HEK293 (cell line): ENCODE data around the gene ZNHIT2.

Experiments
- BCL6B ChIP-seq: fragments of 450-650 bp; formaldehyde crosslinking; IDR thresholded peaks from 2 replicates; pipeline ENCODE4 v1.5.1; 2017; ENCODE audit warnings: missing biosample characterization, missing genetic modification characterization
- ELK4 ChIP-seq: IDR thresholded peaks from 2 replicates; pipeline ENCODE4 v1.6.1; 2011; ENCODE audit warnings: mild to moderate bottlenecking, low read depth, low read length, borderline replicate concordance
- HOXD13 ChIP-seq: sonication (generic); formaldehyde crosslinking; IDR thresholded peaks from 2 replicates; pipeline ENCODE4 v1.8.0; 2022; ENCODE audit warnings: missing genetic modification reagents, borderline replicate concordance
- IKZF3 ChIP-seq: fragments of 450-650 bp; IDR thresholded peaks from 2 replicates; pipeline ENCODE4 v1.5.0; 2018; ENCODE audit warnings: missing biosample characterization, mild to moderate bottlenecking, missing genetic modification characterization, moderate library complexity
- KLF7 ChIP-seq: fragments of 450-650 bp; formaldehyde crosslinking; IDR thresholded peaks from 2 replicates; pipeline ENCODE4 v1.5.1; 2016; ENCODE audit warnings: missing biosample characterization, missing genetic modification characterization, borderline replicate concordance
- SP7 ChIP-seq: fragments of 450-650 bp; formaldehyde crosslinking; IDR thresholded peaks from 2 replicates; pipeline ENCODE4 v1.5.1; 2016; ENCODE audit warnings: missing biosample characterization, missing genetic modification characterization
- TCF7L2 ChIP-seq: IDR thresholded peaks from 2 replicates; pipeline ENCODE4 v1.6.1; 2011; ENCODE audit warnings: low read depth, mild to moderate bottlenecking, inconsistent platforms, low read length, moderate library complexity, borderline replicate concordance
- WT1 ChIP-seq: fragments of 450-650 bp; formaldehyde crosslinking; IDR thresholded peaks from 2 replicates; pipeline ENCODE4 v1.5.1; 2016; ENCODE audit warnings: missing biosample characterization, missing genetic modification characterization
- YY2 ChIP-seq: fragments of 450-650 bp; formaldehyde crosslinking; IDR thresholded peaks from 2 replicates; pipeline ENCODE4 v1.5.1; 2016; ENCODE audit warnings: missing biosample characterization, missing genetic modification characterization
- ZBTB17 ChIP-seq: fragments of 450-650 bp; formaldehyde crosslinking; IDR thresholded peaks from 2 replicates; pipeline ENCODE4 v1.5.1; 2016; ENCODE audit warnings: missing biosample characterization, missing genetic modification characterization
- ZBTB44 ChIP-seq: fragments of 450-650 bp; IDR thresholded peaks from 2 replicates; pipeline ENCODE4 v1.5.1; 2018; ENCODE audit warnings: missing biosample characterization, mild to moderate bottlenecking, missing genetic modification characterization
- ZEB2 ChIP-seq: fragments of 450-650 bp; formaldehyde crosslinking; IDR thresholded peaks from 2 replicates; pipeline ENCODE4 v1.5.1; 2016; ENCODE audit warnings: missing biosample characterization, missing genetic modification characterization
- ZNF19 ChIP-seq: fragments of 450-650 bp; formaldehyde crosslinking; IDR thresholded peaks from 2 replicates; pipeline ENCODE4; 2016; ENCODE audit warnings: missing biosample characterization, missing genetic modification characterization, low read depth
- ZNF2 ChIP-seq: fragments of 450-650 bp; formaldehyde crosslinking; IDR thresholded peaks from 2 replicates; pipeline ENCODE4 v1.5.1; 2016; ENCODE audit warnings: missing biosample characterization, missing genetic modification characterization
- ZNF223 ChIP-seq: fragments of 450-650 bp; formaldehyde crosslinking; IDR thresholded peaks from 2 replicates; pipeline ENCODE4 v1.5.1; 2016; ENCODE audit warnings: missing biosample characterization, missing genetic modification characterization
- ZNF23 ChIP-seq: fragments of 450-650 bp; formaldehyde crosslinking; IDR thresholded peaks from 2 replicates; pipeline ENCODE4 v1.5.1; 2016; ENCODE audit warnings: missing biosample characterization, missing genetic modification characterization, borderline replicate concordance
- ZNF24 ChIP-seq: fragments of 450-650 bp; formaldehyde crosslinking; IDR thresholded peaks from 2 replicates; pipeline ENCODE4 v1.5.1; 2016; ENCODE audit warnings: missing biosample characterization, missing genetic modification characterization
- ZNF280D ChIP-seq: fragments of 450-650 bp; formaldehyde crosslinking; IDR thresholded peaks from 2 replicates; pipeline ENCODE4 v1.5.1; 2016; ENCODE audit warnings: missing biosample characterization, missing genetic modification characterization
- ZNF311 ChIP-seq: fragments of 450-650 bp; formaldehyde crosslinking; IDR thresholded peaks from 2 replicates; pipeline ENCODE4 v1.5.1; 2017; ENCODE audit warnings: missing biosample characterization, missing genetic modification characterization, borderline replicate concordance
- ZNF341 ChIP-seq: fragments of 450-650 bp; formaldehyde crosslinking; IDR thresholded peaks from 2 replicates; pipeline ENCODE4; 2016; ENCODE audit warnings: low read depth, missing biosample characterization, missing genetic modification characterization
- ZNF350 ChIP-seq: fragments of 450-650 bp; formaldehyde crosslinking; IDR thresholded peaks from 2 replicates; pipeline ENCODE4 v1.5.0; 2017; ENCODE audit warnings: missing biosample characterization, mild to moderate bottlenecking, missing genetic modification characterization
- ZNF391 ChIP-seq: fragments of 450-650 bp; formaldehyde crosslinking; IDR thresholded peaks from 2 replicates; pipeline ENCODE4 v1.5.1; 2016; ENCODE audit warnings: low read depth, missing biosample characterization, missing genetic modification characterization, borderline replicate concordance
- ZNF449 ChIP-seq: fragments of 450-650 bp; formaldehyde crosslinking; IDR thresholded peaks from 2 replicates; pipeline ENCODE4 v1.5.1; 2017; ENCODE audit warnings: missing biosample characterization, mild to moderate bottlenecking, missing genetic modification characterization, moderate library complexity
- ZNF473 ChIP-seq: fragments of 450-650 bp; formaldehyde crosslinking; IDR thresholded peaks from 2 replicates; pipeline ENCODE4 v1.5.1; 2017; ENCODE audit warnings: missing biosample characterization, missing genetic modification characterization
- ZNF580 ChIP-seq: fragments of 450-650 bp; formaldehyde crosslinking; IDR thresholded peaks from 2 replicates; pipeline ENCODE4 v1.5.1; 2016; ENCODE audit warnings: missing biosample characterization, missing genetic modification characterization
- ZNF600 ChIP-seq: fragments of 450-650 bp; formaldehyde crosslinking; IDR thresholded peaks from 2 replicates; pipeline ENCODE4 v1.5.1; 2016; ENCODE audit warnings: missing biosample characterization, missing genetic modification characterization
- ZNF624 ChIP-seq: fragments of 450-650 bp; formaldehyde crosslinking; IDR thresholded peaks from 2 replicates; pipeline ENCODE4 v1.5.1; 2017; ENCODE audit warnings: missing biosample characterization, missing genetic modification characterization
- ZNF629 ChIP-seq: fragments of 450-650 bp; formaldehyde crosslinking; IDR thresholded peaks from 2 replicates; pipeline ENCODE4 v1.5.1; 2017; ENCODE audit warnings: missing biosample characterization, missing genetic modification characterization
- ZNF660 ChIP-seq: fragments of 450-650 bp; IDR thresholded peaks from 2 replicates; pipeline ENCODE4 v1.5.1; 2018; ENCODE audit warnings: missing biosample characterization, mild to moderate bottlenecking, missing genetic modification characterization
- ZNF704 ChIP-seq: fragments of 450-650 bp; formaldehyde crosslinking; IDR thresholded peaks from 2 replicates; pipeline ENCODE4 v1.5.1; 2016; ENCODE audit warnings: missing biosample characterization, missing genetic modification characterization

The ZNHIT2 gene

GRCh38 chr11:65150509-65151299 lies 33.2 kb upstream of the ZNHIT2 start (continued):
- TF ChIP-seq SP7 (tag by site-specific recombination) (peak; percentile 50; the same call in 1 of the 2 replicates), ELK4 (no peak), ZNF449 (tag by site-specific recombination) (no peak), ZNF624 (tag by site-specific recombination) (no peak), ZNF341 (tag by site-specific recombination) (peak; percentile 90), ZNF660 (peak; percentile 56; the same call in 1 of the 2 replicates), ZEB2 (tag by site-specific recombination) (peak; percentile 38; the same call in 1 of the 2 replicates), ZNF473 (no peak), IKZF3 (tag by site-specific recombination) (no peak), YY2 (tag by site-specific recombination) (no peak), ZNF391 (tag by site-specific recombination) (no peak), ZNF24 (tag by site-specific recombination) (no peak), ZNF350 (tag by site-specific recombination) (no peak), ZNF223 (tag by site-specific recombination) (no peak), HOXD13 (no peak), ZNF580 (tag by site-specific recombination) (no peak), ZNF629 (tag by site-specific recombination) (0 out of 2 replicates have a peak, but pooled peaks have one; percentile 23), KLF7 (no peak), ZNF600 (tag by site-specific recombination) (peak; percentile 88), ZNF311 (tag by site-specific recombination) (no peak), TCF7L2 (no peak), ZNF19 (tag by site-specific recombination) (no peak), ZNF280D (tag by site-specific recombination) (no peak), ZNF704 (tag by site-specific recombination) (no peak), BCL6B (no peak), ZNF23 (tag by site-specific recombination) (no peak), WT1 (tag by site-specific recombination) (no peak), ZNF2 (tag by site-specific recombination) (peak; percentile 61; the same call in 1 of the 2 replicates), ZBTB44 (tag by site-specific recombination) (no peak), ZBTB17 (tag by site-specific recombination) (peak; percentile 82)
